ENCODE results near the gene INF2.

DNA sequence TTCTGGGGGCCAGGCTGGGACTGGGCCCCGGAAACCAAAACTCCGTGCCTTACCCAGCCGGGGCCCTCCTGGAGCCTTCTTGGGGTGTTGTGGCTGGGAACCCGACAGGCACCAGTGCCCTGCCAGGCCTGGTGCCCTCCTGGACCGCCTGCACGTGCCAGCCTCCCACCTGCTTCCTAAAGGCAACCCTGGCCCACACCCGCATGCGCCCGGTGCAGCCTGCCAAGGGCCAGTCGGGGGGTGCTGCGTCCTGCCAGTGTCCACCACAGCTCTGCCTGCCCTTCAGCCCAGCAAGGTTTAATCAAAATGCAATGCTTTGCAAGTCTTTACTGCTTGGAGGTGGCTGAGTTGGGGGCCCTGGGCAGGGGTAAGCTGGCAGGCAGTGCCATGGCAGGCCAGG is 29.5 kb downstream of the INF2 start:
- TF ChIP-seq, protein P1, sequence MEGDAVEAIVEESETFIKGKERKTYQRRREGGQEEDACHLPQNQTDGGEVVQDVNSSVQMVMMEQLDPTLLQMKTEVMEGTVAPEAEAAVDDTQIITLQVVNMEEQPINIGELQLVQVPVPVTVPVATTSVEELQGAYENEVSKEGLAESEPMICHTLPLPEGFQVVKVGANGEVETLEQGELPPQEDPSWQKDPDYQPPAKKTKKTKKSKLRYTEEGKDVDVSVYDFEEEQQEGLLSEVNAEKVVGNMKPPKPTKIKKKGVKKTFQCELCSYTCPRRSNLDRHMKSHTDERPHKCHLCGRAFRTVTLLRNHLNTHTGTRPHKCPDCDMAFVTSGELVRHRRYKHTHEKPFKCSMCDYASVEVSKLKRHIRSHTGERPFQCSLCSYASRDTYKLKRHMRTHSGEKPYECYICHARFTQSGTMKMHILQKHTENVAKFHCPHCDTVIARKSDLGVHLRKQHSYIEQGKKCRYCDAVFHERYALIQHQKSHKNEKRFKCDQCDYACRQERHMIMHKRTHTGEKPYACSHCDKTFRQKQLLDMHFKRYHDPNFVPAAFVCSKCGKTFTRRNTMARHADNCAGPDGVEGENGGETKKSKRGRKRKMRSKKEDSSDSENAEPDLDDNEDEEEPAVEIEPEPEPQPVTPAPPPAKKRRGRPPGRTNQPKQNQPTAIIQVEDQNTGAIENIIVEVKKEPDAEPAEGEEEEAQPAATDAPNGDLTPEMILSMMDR (IDR thresholded peaks at IDR 0.05), result no peak
- TF ChIP-seq POLR2AphosphoS5 (IDR thresholded peaks at IDR 0.05), result no peak

Data from gastroesophageal sphincter (tissue), 3 donors.